ENCODE data around the gene CDC40. TPM values are rescaled to one million over a fixed set of nuclear protein-coding genes. Genes with fewer than 3 reads are reported as not detected.
"Not testable (repeated sequence)": the region's sequence is repeated elsewhere in the genome, so short reads cannot be mapped to it uniquely, and the experiment has no call there.

The CDC40 gene
- total RNA-seq, 1 experiment from 2014 or later = 25.5 TPM

DNA sequence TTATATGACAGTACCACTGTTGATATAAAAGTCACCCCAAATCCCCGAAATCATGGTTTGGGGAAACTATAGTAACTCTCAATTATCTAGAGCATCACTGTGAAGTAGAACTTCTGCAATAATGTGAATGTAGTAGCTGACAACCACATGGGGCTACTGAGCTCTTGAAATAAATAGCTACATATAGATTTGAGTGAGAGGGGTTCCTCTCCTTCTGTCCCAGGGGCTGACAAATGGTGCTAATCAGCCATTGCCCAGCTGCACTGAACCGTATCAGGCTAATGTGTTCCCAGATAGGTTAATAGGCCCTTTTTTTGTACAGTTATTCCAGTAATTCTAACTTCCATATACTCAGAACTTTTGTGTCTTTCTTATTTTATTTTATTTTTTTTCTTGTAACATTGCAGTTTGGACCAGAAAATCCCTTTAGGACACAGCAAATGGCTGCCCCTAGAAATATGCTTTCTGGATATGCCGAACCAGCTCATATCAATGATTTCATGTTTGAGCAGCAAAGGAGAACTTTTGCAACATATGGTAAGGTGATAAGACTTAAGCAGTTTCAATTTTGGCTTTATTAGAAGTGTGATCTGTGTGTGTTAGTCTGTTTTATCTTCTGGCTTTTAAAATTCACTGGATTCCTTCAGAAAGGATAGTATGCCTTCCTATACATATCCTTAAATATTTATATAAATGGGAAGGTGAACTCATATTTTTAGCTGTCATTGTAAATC, 21.1 kb downstream of the CDC40 start:
- no peak for DNase-seq (ENCODE audit: low read depth)

DNA sequence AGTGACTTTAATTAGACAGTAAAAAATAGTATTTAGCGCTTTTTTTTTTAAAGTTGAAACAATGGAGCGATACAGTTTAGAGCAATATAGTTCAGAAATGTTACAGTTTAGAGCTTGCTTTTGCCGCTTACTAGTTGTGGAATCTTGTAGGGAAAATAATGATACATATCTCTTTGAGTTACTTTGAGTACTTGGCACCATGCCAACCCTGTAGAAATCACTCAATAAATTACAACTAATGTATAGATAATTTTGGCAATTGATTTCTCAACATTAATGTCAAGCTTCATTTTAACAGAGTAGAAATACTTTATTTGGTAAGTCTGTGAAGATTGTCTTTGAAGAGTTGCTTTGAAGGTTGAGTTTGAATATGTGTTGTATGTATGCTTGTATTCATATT, 27.4 kb downstream of the CDC40 start:
- DNase-seq (ENCODE audit: low read depth) = no peak

DNA sequence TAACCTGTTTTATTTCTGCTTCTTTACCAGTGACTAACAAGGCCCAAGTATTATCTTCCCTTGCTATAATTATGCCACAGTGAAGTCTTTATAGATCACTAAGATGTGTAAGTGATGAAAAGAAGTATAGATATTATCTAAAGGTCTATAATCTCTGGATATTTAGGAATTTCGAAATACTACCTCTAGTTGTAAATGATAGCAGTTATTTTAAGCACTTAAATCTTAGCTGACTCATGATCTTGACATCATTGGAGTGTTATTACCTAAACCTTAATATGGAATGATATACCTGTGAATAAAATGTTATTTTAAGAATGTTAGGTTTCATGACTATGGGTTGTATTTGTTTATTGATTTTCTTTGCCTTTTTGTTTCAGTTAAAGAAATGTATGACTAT, 31.5 kb downstream of the CDC40 start:
- no peak for DNase-seq (ENCODE audit: low read depth)

DNA sequence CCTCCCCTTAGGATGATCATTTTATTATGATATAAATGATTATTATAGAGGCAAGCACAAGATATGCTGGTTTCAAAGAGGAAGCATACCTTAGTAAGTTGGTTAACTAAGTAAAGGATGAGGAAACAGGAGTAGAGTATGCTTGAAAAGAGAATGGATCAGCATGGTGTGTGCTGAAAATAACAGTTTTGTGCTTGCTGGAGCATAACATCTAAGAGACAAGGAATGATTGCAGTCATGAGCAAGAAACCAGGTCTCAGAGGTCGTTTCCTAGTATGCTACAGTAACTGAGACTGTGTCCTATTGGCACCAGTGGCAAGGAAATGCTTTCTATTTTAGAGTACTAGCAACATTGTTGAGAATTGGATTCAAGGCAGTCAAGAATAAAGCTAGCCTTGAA, 34.1 kb downstream of the CDC40 start:
- no peak for DNase-seq (ENCODE audit: low read depth)

DNA sequence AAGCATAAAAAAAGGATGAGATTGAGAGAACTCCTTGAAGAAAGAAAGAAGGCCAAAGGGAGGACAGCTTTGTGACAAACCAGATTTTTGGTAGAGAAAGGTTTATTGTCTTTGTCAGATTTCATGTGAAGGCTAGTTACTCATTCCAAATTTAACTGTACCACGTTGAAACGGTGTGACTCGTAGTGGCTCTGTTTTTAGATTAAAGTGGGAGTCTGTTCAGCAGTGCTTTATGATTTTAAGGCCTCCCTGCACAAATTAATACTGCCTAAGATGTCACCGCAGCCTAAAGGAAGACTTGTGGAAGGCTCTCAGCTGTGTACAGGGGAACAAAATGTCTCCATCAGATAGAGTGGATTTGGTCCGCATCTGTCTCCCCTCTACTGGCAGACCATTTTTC, 35.9 kb downstream of the CDC40 start:
- DNase-seq (ENCODE audit: low read depth) = no peak

DNA sequence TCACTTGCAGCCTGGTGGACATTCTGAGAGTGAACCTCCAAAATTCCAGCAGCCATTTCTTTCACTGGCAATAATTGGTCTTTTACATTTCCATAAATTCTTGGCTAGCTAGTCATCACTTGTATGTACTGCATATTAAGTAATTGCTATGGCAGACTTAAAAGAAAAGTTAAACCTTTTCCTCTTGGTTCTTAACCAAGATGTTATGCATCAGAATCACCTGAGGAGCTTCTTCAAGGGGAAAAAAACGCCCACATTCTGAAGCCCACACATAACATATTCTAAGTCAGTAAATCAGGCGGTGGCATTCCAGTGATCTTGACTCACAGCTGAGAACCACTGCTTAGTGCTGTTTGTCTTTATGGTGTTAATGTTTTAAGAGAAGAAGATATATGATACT, 37.0 kb downstream of the CDC40 start:
- no peak for DNase-seq (ENCODE audit: low read depth)

DNA sequence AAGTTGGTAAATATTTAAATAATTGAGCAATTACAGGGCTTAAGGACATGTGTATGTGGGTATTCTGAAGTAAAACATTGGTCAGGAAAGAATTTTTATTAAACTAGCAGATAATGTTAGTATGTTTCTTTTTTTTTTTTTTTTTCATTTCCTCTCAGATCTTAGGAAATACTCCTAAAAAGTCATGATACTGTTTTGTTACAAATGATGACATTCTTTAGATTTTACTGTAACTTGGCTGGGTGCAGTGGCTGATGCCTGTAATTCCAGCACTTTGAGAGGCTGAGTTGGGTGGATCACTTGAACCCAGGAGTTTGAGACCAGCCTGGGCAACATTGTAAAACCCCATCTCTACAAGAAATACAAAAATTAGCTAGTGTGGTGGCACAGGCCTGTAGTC, 41.5 kb downstream of the CDC40 start:
- DNase-seq (ENCODE audit: low read depth) = no peak

DNA sequence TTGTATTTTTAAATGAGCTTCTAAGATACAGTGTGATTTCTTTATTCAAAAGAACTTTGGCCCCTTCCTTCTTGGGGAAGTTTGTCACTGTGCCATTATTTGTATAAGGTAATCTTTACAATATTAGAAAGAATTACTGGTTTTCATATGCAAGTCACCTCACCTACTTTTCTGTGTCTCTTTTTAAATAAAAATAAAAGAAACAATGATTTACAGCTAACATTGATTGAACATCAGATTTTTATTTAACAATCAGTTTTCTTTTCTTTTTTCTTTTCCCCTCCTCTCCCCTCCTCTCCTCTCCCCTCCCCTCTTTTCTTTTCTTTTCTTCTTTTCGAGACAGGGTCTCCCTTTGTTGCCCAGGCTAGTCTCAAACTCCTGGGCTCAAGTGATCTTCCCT, 46.0 kb downstream of the CDC40 start:
- DNase-seq (ENCODE audit: low read depth) = no peak

DNA sequence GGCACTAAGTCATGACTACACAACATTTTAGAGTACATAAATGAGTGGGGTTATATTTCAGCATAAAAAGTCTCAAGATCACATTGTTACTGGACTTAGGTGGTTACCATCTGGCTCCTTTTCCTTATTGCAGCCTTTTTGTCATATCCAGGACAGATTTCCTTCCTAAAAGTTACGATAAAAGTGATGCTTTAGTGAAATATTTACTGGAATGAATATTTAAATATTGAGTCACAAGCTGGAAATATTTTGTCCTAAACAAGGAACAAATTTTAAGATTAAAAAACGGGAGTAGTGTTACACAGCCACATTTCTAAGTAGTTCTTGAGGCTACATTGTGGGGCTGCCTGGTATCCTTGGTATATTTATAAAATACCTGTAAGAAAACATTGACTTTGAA, 52.2 kb downstream of the CDC40 start:
- DNase-seq (ENCODE audit: low read depth) = no peak

DNA sequence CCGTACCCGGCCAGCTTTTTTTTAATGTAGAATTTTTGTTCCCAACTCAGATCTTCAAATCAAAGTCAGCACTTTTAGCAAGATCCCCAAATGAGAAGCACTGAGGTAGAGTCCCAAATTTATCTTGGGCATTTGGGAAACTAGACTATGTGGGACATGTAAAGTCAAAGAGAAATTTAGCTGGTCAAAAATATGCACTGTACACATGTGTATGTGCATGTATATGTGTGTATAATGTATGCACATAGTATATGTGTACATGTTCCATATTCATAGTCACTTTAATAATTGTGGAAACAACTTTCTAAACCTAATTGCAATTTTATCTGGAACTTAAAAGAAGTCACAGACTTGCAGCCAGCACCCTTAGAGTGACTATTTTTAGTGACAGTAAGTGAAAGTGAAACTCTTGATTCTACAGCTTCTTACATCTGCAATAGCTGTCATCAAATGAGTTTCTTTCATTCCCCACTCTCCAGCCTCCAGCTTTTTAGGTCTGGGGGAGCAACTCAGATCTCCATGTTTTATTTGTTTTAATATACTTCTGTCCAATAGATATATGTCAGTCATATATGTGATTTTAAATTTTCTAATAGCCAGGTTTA, 53.6 kb downstream of the CDC40 start:
- peak; percentile 51 for DNase-seq (ENCODE audit: low read depth)

DNA sequence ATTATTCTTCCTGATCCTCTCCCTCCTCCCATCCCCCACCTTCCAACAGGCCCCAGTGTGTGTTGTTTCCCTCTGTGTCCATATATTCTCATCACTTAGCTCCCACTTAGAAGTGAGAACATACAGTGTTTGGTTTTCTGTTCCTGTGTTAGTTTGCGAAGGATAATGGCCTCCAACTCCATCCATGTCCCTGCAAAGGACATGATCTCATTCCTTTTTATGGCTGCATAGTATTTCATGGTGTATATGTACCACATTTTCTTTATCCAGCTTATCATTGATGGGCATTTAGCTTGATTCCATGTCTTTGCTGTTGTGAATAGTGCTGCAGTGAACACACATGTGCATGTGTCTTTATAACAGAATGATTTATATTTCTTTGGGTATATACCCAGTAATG, 55.8 kb downstream of the CDC40 start:
- not testable (repeated sequence) for DNase-seq (ENCODE audit: low read depth)

DNA sequence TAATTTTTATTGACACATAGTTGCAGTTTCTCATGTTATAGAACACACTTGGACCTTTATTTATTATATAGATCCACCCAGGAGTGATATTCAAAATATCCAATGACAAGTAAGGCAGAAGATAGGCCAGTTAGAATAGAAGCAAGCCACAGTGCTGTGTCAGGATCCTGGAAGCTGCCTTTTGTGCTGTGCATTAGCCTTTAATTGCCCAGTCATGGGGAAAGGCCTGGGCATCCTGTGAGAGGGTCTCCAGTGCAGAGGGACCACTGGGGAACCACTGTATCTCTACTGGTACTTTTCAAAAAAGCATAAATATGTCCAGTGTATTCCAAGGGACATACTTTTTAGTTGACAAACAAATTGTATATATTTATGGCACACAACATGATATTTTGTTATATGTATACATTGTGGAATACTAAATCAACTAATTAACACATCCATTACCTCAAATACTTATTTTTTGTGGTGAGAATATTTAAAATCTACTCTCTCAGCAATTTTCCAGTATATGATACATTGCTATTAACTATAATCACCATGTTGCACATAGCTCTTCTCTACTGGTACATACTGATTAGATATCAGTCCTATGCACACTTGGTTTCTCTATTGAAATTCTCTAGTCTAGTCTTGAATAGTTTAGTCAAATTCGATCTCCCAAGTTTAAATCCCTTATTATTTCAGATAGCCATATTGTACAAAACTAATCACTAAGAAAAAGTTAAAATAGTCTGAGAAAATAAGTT, 59.5 kb downstream of the CDC40 start:
- DNase-seq (ENCODE audit: low read depth) = no peak

DNA sequence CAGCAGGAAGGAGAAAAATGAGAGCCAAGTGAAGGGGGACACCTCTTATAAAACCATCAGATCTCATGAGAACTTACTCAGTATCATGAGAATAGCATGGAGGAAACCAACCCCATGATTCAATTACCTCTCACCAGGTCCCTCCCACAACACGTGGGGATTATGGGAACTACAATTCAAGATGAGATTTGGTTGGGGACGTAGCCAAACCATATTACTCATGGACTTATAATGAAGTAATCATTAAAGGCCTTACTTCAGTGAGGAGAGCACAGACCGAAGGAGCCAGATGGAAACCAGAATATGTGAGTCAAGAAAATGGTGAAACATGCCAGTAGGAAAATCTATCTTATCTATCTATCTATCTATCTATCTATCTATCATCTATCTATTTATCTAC, 64.4 kb downstream of the CDC40 start:
- DNase-seq (ENCODE audit: low read depth) = peak; percentile 9

DNA sequence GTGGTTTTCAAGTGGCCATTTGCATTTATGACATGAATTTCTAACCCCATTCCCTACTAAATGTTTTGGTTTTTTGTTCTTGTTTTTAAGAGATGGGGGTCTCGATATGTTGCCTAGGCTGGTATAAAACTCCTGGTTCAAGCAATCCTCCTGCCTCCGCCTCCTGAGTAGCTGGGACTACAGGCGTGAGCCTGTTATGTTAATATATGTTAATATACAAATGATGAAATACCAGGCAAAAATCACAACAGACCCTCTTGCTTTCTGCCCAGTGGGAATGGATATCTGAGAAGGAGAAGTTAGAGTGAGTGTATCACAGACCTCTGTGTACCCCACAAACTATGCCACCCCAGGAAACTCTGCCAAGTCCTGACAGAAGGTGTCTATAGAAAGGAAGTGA, 66.2 kb downstream of the CDC40 start:
- DNase-seq (ENCODE audit: low read depth) = no peak

DNA sequence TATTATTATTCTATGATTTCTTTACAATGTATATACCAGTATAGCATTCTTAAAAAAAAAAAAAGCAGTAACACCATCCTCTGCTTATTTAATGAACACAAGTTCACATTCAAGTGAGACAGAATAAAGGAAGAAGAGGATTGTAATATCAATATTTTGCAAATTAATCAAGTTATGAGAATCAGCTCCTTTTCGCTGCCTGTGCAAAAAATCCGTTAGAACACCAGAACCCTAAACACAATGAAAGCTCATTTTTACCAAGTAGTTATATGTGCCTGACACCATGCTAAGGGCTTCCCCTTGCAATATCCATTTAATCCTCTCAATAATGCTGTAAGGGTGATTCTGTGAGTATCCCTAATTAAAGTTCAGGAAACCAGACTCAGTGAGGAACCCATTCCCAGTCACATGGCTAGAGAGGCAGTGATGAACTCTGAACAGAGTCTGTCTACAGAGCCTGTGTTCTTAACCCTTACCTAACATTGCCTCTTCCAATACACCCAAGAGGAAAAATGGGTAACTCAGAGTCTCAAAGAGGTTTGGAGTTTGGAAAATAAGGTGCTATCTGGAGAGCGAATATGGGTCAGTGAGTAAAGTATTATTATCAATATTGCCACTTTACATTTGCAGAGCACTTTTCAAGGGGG, 66.8 kb downstream of the CDC40 start:
- no peak for DNase-seq (ENCODE audit: low read depth)

DNA sequence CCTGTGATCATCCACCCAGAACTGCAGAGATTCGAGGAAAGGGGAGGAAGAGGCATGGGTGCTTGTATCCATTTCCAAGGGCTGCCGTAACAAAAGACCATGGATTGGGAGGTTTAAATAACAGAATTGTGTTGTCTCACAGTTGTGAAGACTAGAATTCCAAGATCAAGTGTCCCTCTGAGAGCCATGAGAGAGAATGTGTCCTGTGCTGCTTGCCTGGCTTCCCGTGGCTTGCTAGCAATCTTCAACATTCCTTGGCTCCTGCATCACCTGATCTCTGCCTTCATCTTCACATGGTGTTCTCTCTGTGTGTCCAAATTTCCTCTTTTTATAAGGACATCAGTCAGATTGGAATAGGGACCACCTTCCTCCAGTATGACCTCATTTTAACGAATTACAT, 69.8 kb downstream of the CDC40 start:
- no peak for DNase-seq (ENCODE audit: low read depth)

DNA sequence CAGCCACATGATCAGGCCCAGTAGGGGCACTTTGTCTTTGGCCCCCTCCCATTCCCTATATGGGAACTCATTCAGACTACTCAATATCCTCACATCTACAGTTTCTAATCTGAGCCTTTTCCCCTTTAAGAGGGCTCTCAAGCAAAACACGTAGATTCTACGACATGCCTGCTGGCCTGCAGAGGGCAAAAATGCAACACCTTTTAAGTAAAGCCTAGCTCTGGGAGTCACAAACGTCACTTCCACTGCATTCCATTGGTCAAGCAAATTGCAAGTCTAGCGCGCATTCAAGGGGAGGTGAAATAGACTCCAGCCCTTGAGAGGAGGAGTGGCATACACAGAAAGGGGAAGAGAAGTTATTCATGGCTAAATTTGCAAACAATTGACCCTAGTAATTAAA, 70.6 kb downstream of the CDC40 start:
- DNase-seq (ENCODE audit: low read depth) = no peak

DNA sequence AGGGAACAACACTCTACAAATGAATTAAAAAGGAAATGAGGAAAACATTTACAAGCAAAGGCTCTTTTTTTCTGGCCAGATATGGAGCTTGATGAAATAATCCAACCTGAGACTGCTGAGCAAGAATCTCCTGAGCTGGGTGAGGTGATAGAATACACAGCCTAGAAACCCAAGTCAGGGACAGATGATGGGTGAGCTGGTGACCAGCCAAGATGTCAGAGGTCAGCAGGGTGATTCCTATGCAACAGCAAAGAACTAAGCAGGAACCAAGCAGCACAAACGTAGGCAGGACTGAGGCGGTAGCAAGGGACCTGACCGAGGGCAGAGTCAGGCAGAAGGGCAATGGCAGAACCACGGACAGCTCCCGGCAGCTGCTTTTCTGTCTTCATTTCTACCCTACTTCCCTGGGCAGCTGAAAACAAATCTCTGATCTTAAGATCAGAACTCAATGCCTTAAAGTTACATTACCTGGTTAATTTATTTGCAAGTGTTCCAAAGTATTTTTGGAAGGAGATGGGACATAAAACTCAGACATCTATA, 75.1 kb downstream of the CDC40 start:
- peak; percentile 32 for DNase-seq (ENCODE audit: low read depth)

DNA sequence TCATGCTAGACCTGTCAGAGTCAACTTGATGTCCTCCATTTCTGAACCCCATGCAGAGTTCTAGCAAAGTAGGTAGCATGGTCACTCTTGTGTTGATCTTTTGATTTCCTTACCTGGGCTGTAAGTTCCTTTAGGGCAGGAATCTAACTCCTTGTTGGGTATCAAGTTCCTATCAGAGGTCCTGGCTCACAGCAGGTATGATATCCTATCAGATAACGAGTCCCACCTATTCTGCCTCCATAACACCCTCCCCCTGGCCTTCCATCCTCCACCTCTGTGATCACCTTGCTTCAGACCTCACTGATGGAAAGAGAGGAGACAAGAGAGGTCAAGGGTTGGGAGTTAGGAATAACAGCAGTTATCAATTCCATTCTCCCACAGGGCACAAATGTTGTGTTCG, 76.1 kb downstream of the CDC40 start:
- DNase-seq (ENCODE audit: low read depth) = no peak

DNA sequence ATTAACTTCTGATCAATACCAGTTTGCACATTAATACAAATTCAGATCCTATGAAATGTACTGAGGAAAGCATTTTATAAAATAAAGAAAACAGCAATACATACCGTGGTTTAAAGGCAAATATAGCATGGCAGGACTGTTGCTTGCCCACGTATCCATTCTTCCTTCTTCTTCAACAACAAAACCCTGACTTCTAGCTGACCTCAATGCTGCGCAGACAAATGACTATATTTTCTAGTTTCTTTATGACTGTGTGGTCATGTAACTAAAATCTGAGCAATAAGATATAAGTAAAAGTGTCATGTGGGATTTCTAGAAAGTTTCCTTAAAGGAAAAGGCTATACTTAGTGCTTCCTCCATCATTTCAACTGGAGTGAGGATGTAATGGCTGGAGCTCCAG, 85.0 kb downstream of the CDC40 start:
- DNase-seq (ENCODE audit: low read depth) = no peak

DNA sequence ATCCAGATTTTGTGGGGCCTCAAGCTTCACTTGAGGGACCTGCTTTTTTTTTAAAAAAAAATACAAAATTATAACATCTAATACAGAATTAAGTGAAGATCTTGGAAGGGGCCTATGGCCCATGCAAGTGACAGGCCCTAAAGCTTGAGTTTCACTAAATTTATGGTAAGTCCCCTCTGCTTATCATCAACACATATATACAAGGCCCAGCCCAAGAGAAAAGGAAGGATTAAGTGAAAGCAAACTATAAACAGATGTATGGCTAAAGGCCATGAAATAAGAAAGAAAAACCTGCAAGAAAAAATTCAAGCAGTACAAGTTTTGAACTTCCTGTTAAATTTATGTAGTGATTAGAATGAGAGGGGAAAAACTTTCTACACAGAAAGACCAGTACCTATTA, 86.8 kb downstream of the CDC40 start:
- no peak for DNase-seq (ENCODE audit: low read depth)

DNA sequence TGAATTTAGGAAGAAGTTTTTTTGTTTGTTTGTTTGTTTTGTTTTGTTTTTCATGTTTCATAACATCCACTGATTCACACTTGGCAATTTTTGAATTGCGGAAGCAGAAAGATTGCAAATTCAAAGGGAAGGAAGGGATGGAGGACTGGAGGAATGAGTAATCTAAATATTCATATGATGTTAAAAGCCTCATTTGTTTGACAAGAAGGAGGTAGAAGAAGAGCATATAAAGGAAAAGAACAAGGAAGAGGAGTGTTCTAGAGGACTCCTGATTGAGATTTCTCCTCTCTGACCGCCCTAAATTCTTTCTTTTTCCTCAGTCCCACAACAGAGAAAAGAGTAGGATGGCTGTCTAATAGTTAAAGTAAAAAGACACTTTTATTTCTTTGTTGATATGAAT, 89.4 kb downstream of the CDC40 start:
- DNase-seq (ENCODE audit: low read depth) = no peak
